Activated CD8-positive, alpha-beta T cell treated with anti-CD3 and anti-CD28 coated beads, Interleukin-2, amount 10 ng/mL, durations not matched to agents 7 days and 5 days (primary cell): ENCODE measurements around the gene OPTC. TPM values are rescaled to one million over a fixed set of nuclear protein-coding genes. Genes with fewer than 3 reads are reported as not detected.
A peak's percentile ranks its signal among the peaks of the same experiment; 100 is the strongest.

ENCODE experiments used
- ATAC-seq: fragments of 150-1000 bp; cut with Tn5 transposase; one replicate; pipeline ENCODE4 v1.10.0; 2021; ENCODE audit warnings: moderate library complexity
- CTCF ChIA-PET: fragments of 350-600 bp; sonication (Branson Sonifier 250); formaldehyde crosslinking; loops from one replicate; lab custom pipeline; 2021; ENCODE audit warnings: antibody characterized with exemption; lab: Charles Lee
- POLR2A ChIA-PET: fragments of 350-600 bp; sonication (Branson Sonifier 250); formaldehyde crosslinking; loops from one replicate; lab custom pipeline; 2021; ENCODE audit warnings: antibody characterized with exemption; lab: Charles Lee
- DNase-seq: peaks from one replicate; pipeline ENCODE4 v3.0.0-alpha.2; 2020
- H3K27ac Mint-ChIP-seq: one replicate; pipeline ENCODE4 v1.8.0; 2021; ENCODE audit warnings: mild to moderate bottlenecking, mixed read lengths
- H3K27me3 Mint-ChIP-seq: one replicate; pipeline ENCODE4 v1.8.0; 2021; ENCODE audit warnings: low read depth, mixed read lengths
- H3K36me3 Mint-ChIP-seq: one replicate; pipeline ENCODE4 v1.8.0; 2021; ENCODE audit warnings: low read depth, mixed read lengths
- H3K4me1 Mint-ChIP-seq: one replicate; pipeline ENCODE4 v1.8.0; 2021; ENCODE audit warnings: low read depth, mixed read lengths
- H3K4me3 Mint-ChIP-seq: one replicate; pipeline ENCODE4 v1.8.0; 2021; ENCODE audit warnings: mild to moderate bottlenecking, mixed read lengths
- H3K9me3 Mint-ChIP-seq: one replicate; pipeline ENCODE4 v1.8.0; 2022; ENCODE audit warnings: mixed read lengths; ENCODE audit not compliant: insufficient read depth
- total RNA-seq, 2 experiments: library from RNA; stranded (reverse); gene quantifications; one replicate each; pipeline ENCODE4 v1.2.3, GENCODE V29; 2021

Gene OPTC
- total RNA-seq, 2 experiments from 2014 or later = not detected

GRCh38 chr1:203495845-203496244 lies 1.9 kb downstream of the OPTC start:
- H3K9me3 Mint-ChIP-seq = no peaks in the 10 kb centered on the region
- CTCF ChIA-PET = interaction anchor here (1.2 to 2.8 kb wide), 2 partner anchors 155 to 229 kb away, joined by 3 to 14 read pairs; no protein-coding TSS in a partner anchor
- ATAC-seq (no peak), DNase-seq (no peak)
- H3K36me3 Mint-ChIP-seq = no peaks in the 10 kb centered on the region
- POLR2A ChIA-PET = no interaction called here
- H3K4me1 Mint-ChIP-seq = no peaks in the 10 kb centered on the region
- H3K27ac Mint-ChIP-seq = no peak overlapping the region
- peaks cover 6% of the 10 kb centered on the region for H3K27me3 Mint-ChIP-seq
- no peak overlapping the region for H3K4me3 Mint-ChIP-seq

GRCh38 chr1:203497269-203497777 lies 3.4 kb downstream of the OPTC start:
- Mint-ChIP-seq H3K27ac (no peak overlapping the region), H3K9me3 (no peaks in the 10 kb centered on the region), H3K27me3 (peaks cover 6% of the 10 kb centered on the region), H3K4me1 (no peaks in the 10 kb centered on the region), H3K4me3 (no peak overlapping the region), H3K36me3 (no peaks in the 10 kb centered on the region)
- ATAC-seq = no peak
- ChIA-PET POLR2A (interaction anchor here (0.6 kb wide), 1 partner anchor 484 kb away, joined by 5 read pairs; no protein-coding TSS in a partner anchor), CTCF (interaction anchor here (0.5 to 1.8 kb wide), 2 partner anchors 9 to 475 kb away, joined by 4 to 12 read pairs; no protein-coding TSS in a partner anchor)
- no peak for DNase-seq

GRCh38 chr1:203499643-203500278 lies 5.8 kb downstream of the OPTC start:
- H3K27ac Mint-ChIP-seq = no peak overlapping the region
- ChIA-PET POLR2A (no interaction called here), CTCF (interaction anchor here (0.9 to 1.2 kb wide), 2 partner anchors 12 to 202 kb away, joined by 3 to 4 read pairs; no protein-coding TSS in a partner anchor)
- peaks cover 5% of the 10 kb centered on the region for H3K27me3 Mint-ChIP-seq
- no peak overlapping the region for H3K4me3 Mint-ChIP-seq
- ATAC-seq (no peak), DNase-seq (no peak)
- H3K9me3 Mint-ChIP-seq = no peaks in the 10 kb centered on the region
- H3K4me1 Mint-ChIP-seq = peaks cover 3% of the 10 kb centered on the region
- no peaks in the 10 kb centered on the region for H3K36me3 Mint-ChIP-seq

GRCh38 chr1:203500279-203500678 lies 6.3 kb downstream of the OPTC start:
- Mint-ChIP-seq H3K36me3 (no peaks in the 10 kb centered on the region), H3K9me3 (no peaks in the 10 kb centered on the region), H3K4me1 (peaks cover 6% of the 10 kb centered on the region), H3K27me3 (peaks cover 5% of the 10 kb centered on the region), H3K4me3 (no peak overlapping the region), H3K27ac (no peak overlapping the region)
- ChIA-PET CTCF (no interaction called here), POLR2A (no interaction called here)
- no peak for DNase-seq
- ATAC-seq = no peak

GRCh38 chr1:203503836-203504235 lies 9.9 kb downstream of the OPTC start:
- Mint-ChIP-seq H3K36me3 (no peaks in the 10 kb centered on the region), H3K4me1 (peaks cover 6% of the 10 kb centered on the region), H3K9me3 (no peaks in the 10 kb centered on the region), H3K4me3 (no peak overlapping the region), H3K27me3 (peaks cover 5% of the 10 kb centered on the region), H3K27ac (no peak overlapping the region)
- DNase-seq (no peak), ATAC-seq (no peak)
- CTCF ChIA-PET = interaction anchor here (0.7 to 8.6 kb wide), 31 partner anchors 10 to 625 kb away, joined by 3 to 124 read pairs (median 4); partner anchors contain the start of genes ATP2B4, LAX1 and OPTC
- POLR2A ChIA-PET = interaction anchor here (0.7 kb wide), 2 partner anchors 179 to 230 kb away, joined by 3 to 4 read pairs; no protein-coding TSS in a partner anchor

GRCh38 chr1:203504400-203505250 lies 10.7 kb downstream of the OPTC start:
- ATAC-seq = peak; percentile 83
- Mint-ChIP-seq H3K36me3 (no peaks in the 10 kb centered on the region), H3K27me3 (peaks cover 5% of the 10 kb centered on the region), H3K4me1 (peaks cover 6% of the 10 kb centered on the region), H3K9me3 (no peaks in the 10 kb centered on the region), H3K27ac (no peak overlapping the region), H3K4me3 (no peak overlapping the region)
- CTCF ChIA-PET = interaction anchor here (0.6 to 8.6 kb wide), 38 partner anchors 10 to 624 kb away, joined by 3 to 124 read pairs (median 4); partner anchors contain the start of genes ATP2B4, LAX1 and OPTC
- POLR2A ChIA-PET = interaction anchor here (0.6 to 1.1 kb wide), 4 partner anchors 178 to 261 kb away, joined by 3 to 4 read pairs (median 3); partner anchors contain the start of gene LAX1
- DNase-seq = peak; percentile 85

- Mint-ChIP-seq H3K9me3 (no peaks in the 10 kb centered on the region), H3K27ac (peak overlapping the region; percentile 5), H3K4me1 (peaks cover 6% of the 10 kb centered on the region), H3K4me3 (no peak overlapping the region), H3K27me3 (peaks cover 5% of the 10 kb centered on the region), H3K36me3 (no peaks in the 10 kb centered on the region)
- ChIA-PET CTCF (interaction anchor here (0.7 to 8.6 kb wide), 14 partner anchors 18 to 259 kb away, joined by 3 to 124 read pairs (median 6); partner anchors contain the start of genes ATP2B4 and LAX1), POLR2A (interaction anchor here (0.6 to 1.1 kb wide), 2 partner anchors 196 to 260 kb away, joined by 3 read pairs; partner anchors contain the start of gene LAX1)
- DNase-seq = no peak
- no peak for ATAC-seq
Observed at GRCh38 chr1:203505526-203506204, 11.7 kb downstream of the OPTC start.

GRCh38 chr1:203506858-203507626 lies 13.1 kb downstream of the OPTC start:
- ATAC-seq = no peak
- no peak overlapping the region for H3K4me3 Mint-ChIP-seq

GRCh38 chr1:203507759-203508158 lies 13.8 kb downstream of the OPTC start:
- CTCF ChIA-PET = interaction anchor here (1.1 to 8.6 kb wide), 6 partner anchors 20 to 621 kb away, joined by 3 to 124 read pairs (median 5); partner anchors contain the start of gene ATP2B4
- no peak for ATAC-seq
- H3K27me3 Mint-ChIP-seq = peaks cover 4% of the 10 kb centered on the region
- DNase-seq = no peak
- no peaks in the 10 kb centered on the region for H3K36me3 Mint-ChIP-seq
- POLR2A ChIA-PET = interaction anchor here (1.0 kb wide), 1 partner anchor 118 kb away, joined by 5 read pairs; no protein-coding TSS in a partner anchor
- no peaks in the 10 kb centered on the region for H3K9me3 Mint-ChIP-seq
- H3K4me3 Mint-ChIP-seq = no peak overlapping the region
- no peak overlapping the region for H3K27ac Mint-ChIP-seq
- H3K4me1 Mint-ChIP-seq = peaks cover 11% of the 10 kb centered on the region

More at GRCh38 chr1:203506858-203507626, 13.1 kb downstream of the OPTC start:
- Mint-ChIP-seq H3K27ac (no peak overlapping the region), H3K36me3 (no peaks in the 10 kb centered on the region), H3K4me1 (peaks cover 6% of the 10 kb centered on the region), H3K27me3 (peaks cover 5% of the 10 kb centered on the region), H3K9me3 (no peaks in the 10 kb centered on the region)
- no peak for DNase-seq
- CTCF ChIA-PET = interaction anchor here (1.1 to 8.6 kb wide), 4 partner anchors 19 to 622 kb away, joined by 3 to 124 read pairs (median 5); no protein-coding TSS in a partner anchor
- POLR2A ChIA-PET = interaction anchor here (0.6 to 1.0 kb wide), 3 partner anchors 59 to 140 kb away, joined by 3 to 5 read pairs (median 3); no protein-coding TSS in a partner anchor

GRCh38 chr1:203508463-203509073 lies 14.6 kb downstream of the OPTC start:
- ATAC-seq (no peak), DNase-seq (no peak)
- H3K27me3 Mint-ChIP-seq = peaks cover 3% of the 10 kb centered on the region
- H3K27ac Mint-ChIP-seq = peak overlapping the region; percentile 7
- no peaks in the 10 kb centered on the region for H3K36me3 Mint-ChIP-seq
- H3K9me3 Mint-ChIP-seq = no peaks in the 10 kb centered on the region
- ChIA-PET CTCF (interaction anchor here (0.9 to 8.6 kb wide), 5 partner anchors 21 to 654 kb away, joined by 3 to 124 read pairs (median 5); partner anchors contain the start of gene ATP2B4), POLR2A (interaction anchor here (1.0 kb wide), 1 partner anchor 117 kb away, joined by 5 read pairs; no protein-coding TSS in a partner anchor)
- H3K4me1 Mint-ChIP-seq = peaks cover 19% of the 10 kb centered on the region
- H3K4me3 Mint-ChIP-seq = no peak overlapping the region
